HG03460 (cell line): Measurements from ENCODE around the gene FAM53B.

Experiments used
- ATAC-seq: cut with Tn5 transposase; IDR thresholded peaks from one replicate; pipeline ENCODE4 v1.9.1; 2021; ENCODE audit not compliant: unreplicated experiment

The FAM53B gene

GRCh38 chr10:124742413-124743190 lies 1.6 kb downstream of the FAM53B start:
- no peak for ATAC-seq

- ATAC-seq, result no peak
Measured at GRCh38 chr10:124741922-124742412, 2.2 kb downstream of the FAM53B start.

GRCh38 chr10:124741281-124741921 lies 2.8 kb downstream of the FAM53B start:
- ATAC-seq, result peak; percentile 40

- peak; percentile 21 for ATAC-seq
Measured at GRCh38 chr10:124740369-124741280, 3.6 kb downstream of the FAM53B start.

- no peak for ATAC-seq
Measured at GRCh38 chr10:124739986-124740368, 4.2 kb downstream of the FAM53B start.

GRCh38 chr10:124739119-124739921 lies 4.9 kb downstream of the FAM53B start:
- no peak for ATAC-seq

GRCh38 chr10:124738441-124738840 lies 5.7 kb downstream of the FAM53B start:
- no peak for ATAC-seq

- no peak for ATAC-seq
Measured at GRCh38 chr10:124737708-124738107, 6.5 kb downstream of the FAM53B start.

- no peak for ATAC-seq
Measured at GRCh38 chr10:124737221-124737620, 7.0 kb downstream of the FAM53B start.

GRCh38 chr10:124736491-124737136 lies 7.6 kb downstream of the FAM53B start:
- no peak for ATAC-seq

- no peak for ATAC-seq
Measured at GRCh38 chr10:124735491-124736286, 8.5 kb downstream of the FAM53B start.

- no peak for ATAC-seq
Measured at GRCh38 chr10:124734311-124735166, 9.6 kb downstream of the FAM53B start.

GRCh38 chr10:124733571-124734245 lies 10.5 kb downstream of the FAM53B start:
- ATAC-seq, result no peak

- peak; percentile 64 for ATAC-seq
Measured at GRCh38 chr10:124732931-124733570, 11.1 kb downstream of the FAM53B start.

GRCh38 chr10:124731551-124731950 lies 12.6 kb downstream of the FAM53B start:
- no peak for ATAC-seq

GRCh38 chr10:124730790-124731189 lies 13.4 kb downstream of the FAM53B start:
- ATAC-seq, result no peak
